C4-2B (cell line): ENCODE results near the gene TUBGCP6.

Experiments used
- ZFX ChIP-seq: fragments of 450-650 bp; IDR thresholded peaks from 2 replicates; pipeline ENCODE4 v1.6.1; 2017
- TF ChIP-seq, protein P1 (sequence below): fragments of 450-650 bp; conservative IDR thresholded peaks from 2 replicates; pipeline ENCODE4 v1.5.1; 2017; ENCODE audit warnings: mild to moderate bottlenecking

GRCh38 chr22:50258361-50259292, 13.8 kb upstream of the TUBGCP6 start:
- TF ChIP-seq, protein P1, sequence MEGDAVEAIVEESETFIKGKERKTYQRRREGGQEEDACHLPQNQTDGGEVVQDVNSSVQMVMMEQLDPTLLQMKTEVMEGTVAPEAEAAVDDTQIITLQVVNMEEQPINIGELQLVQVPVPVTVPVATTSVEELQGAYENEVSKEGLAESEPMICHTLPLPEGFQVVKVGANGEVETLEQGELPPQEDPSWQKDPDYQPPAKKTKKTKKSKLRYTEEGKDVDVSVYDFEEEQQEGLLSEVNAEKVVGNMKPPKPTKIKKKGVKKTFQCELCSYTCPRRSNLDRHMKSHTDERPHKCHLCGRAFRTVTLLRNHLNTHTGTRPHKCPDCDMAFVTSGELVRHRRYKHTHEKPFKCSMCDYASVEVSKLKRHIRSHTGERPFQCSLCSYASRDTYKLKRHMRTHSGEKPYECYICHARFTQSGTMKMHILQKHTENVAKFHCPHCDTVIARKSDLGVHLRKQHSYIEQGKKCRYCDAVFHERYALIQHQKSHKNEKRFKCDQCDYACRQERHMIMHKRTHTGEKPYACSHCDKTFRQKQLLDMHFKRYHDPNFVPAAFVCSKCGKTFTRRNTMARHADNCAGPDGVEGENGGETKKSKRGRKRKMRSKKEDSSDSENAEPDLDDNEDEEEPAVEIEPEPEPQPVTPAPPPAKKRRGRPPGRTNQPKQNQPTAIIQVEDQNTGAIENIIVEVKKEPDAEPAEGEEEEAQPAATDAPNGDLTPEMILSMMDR, result no peak
- no peak for TF ChIP-seq ZFX
